Measurements from ENCODE around the gene WDR33.

Gene WDR33

GRCh38 chr2:127853671-127854070 lies 42.7 kb upstream of the WDR33 start:
- H3K9ac ChIP-seq (ENCODE audit: low read length), result no peak overlapping the region
- no peak overlapping the region for H3K4me2 ChIP-seq (ENCODE audit: low read length)
- no peak overlapping the region for H3K27ac ChIP-seq (ENCODE audit: low read length)
- peaks cover 52% of the 10 kb centered on the region for H4K20me1 ChIP-seq (ENCODE audit: insufficient read depth, low read length)
- TF ChIP-seq CTCF (IDR thresholded peaks at IDR 0.05; ENCODE audit: low read depth, low read length) (no peak), EZH2phosphoT487 (IDR thresholded peaks at IDR 0.05; ENCODE audit: low read depth) (no peak)
- H3K4me3 ChIP-seq (ENCODE audit: low read length), result no peak overlapping the region
- H3K27me3 ChIP-seq (ENCODE audit: low read depth, low read length), result no peaks in the 10 kb centered on the region
- H3K79me2 ChIP-seq (ENCODE audit: low read length), result peaks cover 84% of the 10 kb centered on the region
- H3K9me3 ChIP-seq (ENCODE audit: insufficient read depth, low read length), result no peaks in the 10 kb centered on the region
- H3K4me1 ChIP-seq (ENCODE audit: low read length), result peaks cover 14% of the 10 kb centered on the region
- no peak overlapping the region for H2AFZ ChIP-seq (ENCODE audit: low read depth, low read length)
- peaks cover 50% of the 10 kb centered on the region for H3K36me3 ChIP-seq (replicated peaks; ENCODE audit: low read depth, low read length)

GRCh38 chr2:127852388-127852787 lies 41.4 kb upstream of the WDR33 start:
- Histone ChIP-seq H3K36me3 (replicated peaks; ENCODE audit: low read depth, low read length) (peaks cover 56% of the 10 kb centered on the region), H4K20me1 (ENCODE audit: insufficient read depth, low read length) (peaks cover 52% of the 10 kb centered on the region), H3K9me3 (ENCODE audit: insufficient read depth, low read length) (no peaks in the 10 kb centered on the region), H3K4me2 (ENCODE audit: low read length) (no peak overlapping the region), H3K27me3 (ENCODE audit: low read depth, low read length) (no peaks in the 10 kb centered on the region), H3K4me3 (ENCODE audit: low read length) (no peak overlapping the region), H3K9ac (ENCODE audit: low read length) (no peak overlapping the region), H3K79me2 (ENCODE audit: low read length) (peaks cover 79% of the 10 kb centered on the region), H3K4me1 (ENCODE audit: low read length) (peaks cover 14% of the 10 kb centered on the region), H3K27ac (ENCODE audit: low read length) (no peak overlapping the region), H2AFZ (ENCODE audit: low read depth, low read length) (no peak overlapping the region)
- TF ChIP-seq EZH2phosphoT487 (IDR thresholded peaks at IDR 0.05; ENCODE audit: low read depth) (no peak), CTCF (IDR thresholded peaks at IDR 0.05; ENCODE audit: low read depth, low read length) (no peak)

GRCh38 chr2:127847931-127848330 lies 37.0 kb upstream of the WDR33 start:
- Histone ChIP-seq H3K4me3 (ENCODE audit: low read length) (no peak overlapping the region), H3K79me2 (ENCODE audit: low read length) (peaks cover 34% of the 10 kb centered on the region), H3K4me1 (ENCODE audit: low read length) (no peaks in the 10 kb centered on the region), H4K20me1 (ENCODE audit: insufficient read depth, low read length) (peaks cover 18% of the 10 kb centered on the region), H3K36me3 (replicated peaks; ENCODE audit: low read depth, low read length) (peaks cover 63% of the 10 kb centered on the region), H2AFZ (ENCODE audit: low read depth, low read length) (no peak overlapping the region), H3K27me3 (ENCODE audit: low read depth, low read length) (no peaks in the 10 kb centered on the region), H3K27ac (ENCODE audit: low read length) (no peak overlapping the region), H3K9ac (ENCODE audit: low read length) (no peak overlapping the region), H3K4me2 (ENCODE audit: low read length) (no peak overlapping the region), H3K9me3 (ENCODE audit: insufficient read depth, low read length) (no peaks in the 10 kb centered on the region)
- TF ChIP-seq CTCF (IDR thresholded peaks at IDR 0.05; ENCODE audit: low read depth, low read length) (no peak), EZH2phosphoT487 (IDR thresholded peaks at IDR 0.05; ENCODE audit: low read depth) (no peak)

GRCh38 chr2:127844973-127845372 lies 34.0 kb upstream of the WDR33 start:
- H3K27ac ChIP-seq (ENCODE audit: low read length), result no peak overlapping the region
- H3K4me3 ChIP-seq (ENCODE audit: low read length), result no peak overlapping the region
- H3K4me1 ChIP-seq (ENCODE audit: low read length), result no peaks in the 10 kb centered on the region
- 0 out of 2 replicates have a peak, but pooled peaks cover 3% of the 10 kb centered on the region for H4K20me1 ChIP-seq (ENCODE audit: insufficient read depth, low read length)
- no peaks in the 10 kb centered on the region for H3K27me3 ChIP-seq (ENCODE audit: low read depth, low read length)
- H3K4me2 ChIP-seq (ENCODE audit: low read length), result no peak overlapping the region
- H3K9ac ChIP-seq (ENCODE audit: low read length), result no peak overlapping the region
- TF ChIP-seq CTCF (IDR thresholded peaks at IDR 0.05; ENCODE audit: low read depth, low read length) (no peak), EZH2phosphoT487 (IDR thresholded peaks at IDR 0.05; ENCODE audit: low read depth) (no peak)
- peaks cover 6% of the 10 kb centered on the region for H3K79me2 ChIP-seq (ENCODE audit: low read length)
- peaks cover 41% of the 10 kb centered on the region for H3K36me3 ChIP-seq (replicated peaks; ENCODE audit: low read depth, low read length)
- no peak overlapping the region for H2AFZ ChIP-seq (ENCODE audit: low read depth, low read length)
- no peaks in the 10 kb centered on the region for H3K9me3 ChIP-seq (ENCODE audit: insufficient read depth, low read length)

Measured in OCI-LY3 (cell line).